ENCODE data around the gene AP4M1. TPM values are rescaled to one million over a fixed set of nuclear protein-coding genes. Genes with fewer than 3 reads are reported as not detected.
"Not testable (repeated sequence)": the region's sequence is repeated elsewhere in the genome, so short reads cannot be mapped to it uniquely, and the experiment has no call there.

Gene AP4M1
- total RNA-seq, 1 donor from 2014 or later = 4.5 TPM

GRCh38 chr7:100130220-100130607 is 28.8 kb downstream of the AP4M1 start:
- not testable (repeated sequence) for DNase-seq (ENCODE audit: low spot score); ATAC-seq

GRCh38 chr7:100130608-100131453 is 29.4 kb downstream of the AP4M1 start:
- DNase-seq (ENCODE audit: low spot score) (peak; percentile 82), ATAC-seq (peak; percentile 65)

- DNase-seq (ENCODE audit: low spot score) = no peak
- ATAC-seq = no peak
Measured at GRCh38 chr7:100132126-100132525, 30.7 kb downstream of the AP4M1 start.

- no peak for DNase-seq (ENCODE audit: low spot score)
- peak; percentile 81 for ATAC-seq
Measured at GRCh38 chr7:100132697-100133151, 31.3 kb downstream of the AP4M1 start.

- ATAC-seq (no peak), DNase-seq (ENCODE audit: low spot score) (no peak)
Measured at GRCh38 chr7:100137851-100138760, 36.7 kb downstream of the AP4M1 start.

GRCh38 chr7:100141555-100141949 is 40.1 kb downstream of the AP4M1 start:
- ATAC-seq = peak; percentile 19

GRCh38 chr7:100142461-100142860 is 41.0 kb downstream of the AP4M1 start:
- no peak for DNase-seq (ENCODE audit: low spot score)
- no peak for ATAC-seq

More at GRCh38 chr7:100141555-100141949, 40.1 kb downstream of the AP4M1 start:
- no peak for DNase-seq (ENCODE audit: low spot score)

- not testable (repeated sequence) for DNase-seq (ENCODE audit: low spot score)
- ATAC-seq = peak; percentile 14
Measured at GRCh38 chr7:100146350-100146749, 44.9 kb downstream of the AP4M1 start.

GRCh38 chr7:100147278-100147677 is 45.8 kb downstream of the AP4M1 start:
- DNase-seq (ENCODE audit: low spot score) (no peak), ATAC-seq (no peak)

- DNase-seq (ENCODE audit: low spot score) (no peak), ATAC-seq (no peak)
Measured at GRCh38 chr7:100148225-100148558, 46.7 kb downstream of the AP4M1 start.

GRCh38 chr7:100148559-100149328 is 47.3 kb downstream of the AP4M1 start, which contains the start of gene LAMTOR4:
Gene LAMTOR4, plus strand, starts transcription at chr7:100148918. Its CDS starts 55 bp downstream, at chr7:100148973.
- ATAC-seq = peak; percentile 96
- peak; percentile 99 for DNase-seq (ENCODE audit: low spot score)

GRCh38 chr7:100152404-100152803 is 51.0 kb downstream of the AP4M1 start:
- ATAC-seq (no peak), DNase-seq (ENCODE audit: low spot score) (no peak)

GRCh38 chr7:100152937-100153666 is 51.7 kb downstream of the AP4M1 start:
- ATAC-seq (no peak), DNase-seq (ENCODE audit: low spot score) (no peak)

- no peak for DNase-seq (ENCODE audit: low spot score)
Measured at GRCh38 chr7:100153708-100154535, 52.5 kb downstream of the AP4M1 start.

GRCh38 chr7:100154651-100155491 is 53.4 kb downstream of the AP4M1 start:
- DNase-seq (ENCODE audit: low spot score) (no peak), ATAC-seq (no peak)

More at GRCh38 chr7:100153708-100154535, 52.5 kb downstream of the AP4M1 start:
- ATAC-seq = no peak

GRCh38 chr7:100155553-100156317 is 54.3 kb downstream of the AP4M1 start:
- DNase-seq (ENCODE audit: low spot score) (no peak), ATAC-seq (no peak)

- DNase-seq (ENCODE audit: low spot score) = no peak
- no peak for ATAC-seq
Measured at GRCh38 chr7:100156331-100157068, 55.1 kb downstream of the AP4M1 start.

Data from left lobe of liver (tissue), 2 donors.